Central memory CD4-positive, alpha-beta T cell (primary cell): ENCODE data around the gene FRAS1.
"Not testable (repeated sequence)": the region's sequence is repeated elsewhere in the genome, so short reads cannot be mapped to it uniquely, and the experiment has no call there.

Experiments
- DNase-seq: peaks from one replicate; pipeline ENCODE4 v3.0.0; 2022

FRAS1 gene

GRCh38 chr4:78222575-78223186 lies 165.6 kb downstream of the FRAS1 start:
- no peak for DNase-seq

- no peak for DNase-seq
Observed at GRCh38 chr4:78225236-78225635, 168.1 kb downstream of the FRAS1 start.

GRCh38 chr4:78226279-78226678 lies 169.2 kb downstream of the FRAS1 start:
- no peak for DNase-seq

GRCh38 chr4:78227411-78228057 lies 170.4 kb downstream of the FRAS1 start:
- DNase-seq: no peak

GRCh38 chr4:78235800-78236199 lies 178.7 kb downstream of the FRAS1 start:
- no peak for DNase-seq

DNA sequence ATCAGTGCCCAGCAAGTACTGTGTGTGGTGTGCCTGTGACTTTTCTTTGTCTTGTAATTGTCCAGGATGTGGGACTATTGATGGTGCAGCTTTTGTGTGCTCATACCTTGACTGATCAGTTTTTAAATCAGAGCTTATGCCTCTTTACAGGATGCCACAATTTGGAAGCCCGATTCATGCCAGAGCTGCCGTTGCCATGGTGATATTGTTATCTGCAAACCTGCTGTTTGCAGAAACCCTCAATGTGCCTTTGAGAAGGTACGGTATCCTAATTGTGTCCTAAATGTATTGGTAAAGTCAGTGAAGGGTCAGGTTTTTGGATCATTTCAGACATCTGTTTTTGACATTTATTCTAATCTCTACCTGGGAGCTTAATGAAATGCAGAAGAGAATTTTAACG lies 180.2 kb downstream of the FRAS1 start:
- no peak for DNase-seq

DNA sequence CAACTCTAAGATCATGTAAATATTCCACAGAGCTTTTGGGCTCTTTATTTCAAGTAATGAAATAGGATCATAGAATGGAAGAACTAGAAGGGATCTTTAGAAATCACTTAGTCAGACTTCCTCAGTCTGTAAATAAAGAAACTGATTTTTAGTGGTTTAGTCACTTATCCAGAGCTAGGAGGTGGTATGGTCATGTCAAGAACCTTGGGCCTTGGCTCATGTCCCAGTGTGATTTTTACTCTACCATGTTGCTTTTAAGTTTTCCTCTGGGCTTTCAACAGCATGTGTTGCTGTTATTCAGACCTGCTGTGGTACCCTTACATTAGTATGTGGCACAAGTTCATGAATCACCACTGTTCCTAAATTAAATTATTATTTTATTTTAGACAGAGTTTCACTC lies 184.9 kb downstream of the FRAS1 start:
- no peak for DNase-seq

DNA sequence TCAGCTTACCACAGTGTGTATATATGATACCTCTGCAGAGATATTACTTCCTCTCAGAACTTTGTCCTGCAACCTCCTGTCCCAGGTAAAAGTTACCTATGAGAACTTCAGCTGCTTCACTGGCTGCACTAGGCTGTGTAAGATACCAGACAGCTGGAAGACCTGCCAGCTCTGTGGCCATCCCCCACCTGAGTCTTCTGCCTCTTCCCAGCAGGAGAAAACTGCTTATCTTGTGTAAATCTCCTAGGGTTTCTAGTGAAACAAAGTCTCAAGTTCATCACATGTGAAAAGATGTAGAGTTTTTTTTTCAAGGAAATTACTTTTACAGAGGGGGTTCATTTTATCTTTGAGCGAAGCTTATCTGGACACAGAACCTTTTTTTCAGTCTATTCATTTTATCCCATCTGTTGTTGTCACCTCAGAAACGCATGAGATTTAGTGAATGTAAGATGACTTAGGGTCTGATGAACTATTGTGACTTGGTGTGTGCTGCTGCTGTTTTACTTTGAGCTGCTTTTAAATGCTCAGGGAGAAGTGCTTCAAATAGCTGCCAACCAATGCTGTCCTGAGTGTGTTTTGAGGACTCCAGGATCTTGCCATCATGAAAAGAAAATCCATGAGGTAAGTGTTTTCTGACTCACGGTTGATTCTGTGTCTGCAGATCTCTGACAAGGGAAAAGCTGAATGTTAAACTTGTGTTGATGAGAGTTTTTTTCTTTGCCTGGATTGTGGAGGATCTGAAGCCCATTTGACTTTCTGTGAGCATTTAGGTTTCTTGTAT lies 187.8 kb downstream of the FRAS1 start:
- DNase-seq: no peak

DNA sequence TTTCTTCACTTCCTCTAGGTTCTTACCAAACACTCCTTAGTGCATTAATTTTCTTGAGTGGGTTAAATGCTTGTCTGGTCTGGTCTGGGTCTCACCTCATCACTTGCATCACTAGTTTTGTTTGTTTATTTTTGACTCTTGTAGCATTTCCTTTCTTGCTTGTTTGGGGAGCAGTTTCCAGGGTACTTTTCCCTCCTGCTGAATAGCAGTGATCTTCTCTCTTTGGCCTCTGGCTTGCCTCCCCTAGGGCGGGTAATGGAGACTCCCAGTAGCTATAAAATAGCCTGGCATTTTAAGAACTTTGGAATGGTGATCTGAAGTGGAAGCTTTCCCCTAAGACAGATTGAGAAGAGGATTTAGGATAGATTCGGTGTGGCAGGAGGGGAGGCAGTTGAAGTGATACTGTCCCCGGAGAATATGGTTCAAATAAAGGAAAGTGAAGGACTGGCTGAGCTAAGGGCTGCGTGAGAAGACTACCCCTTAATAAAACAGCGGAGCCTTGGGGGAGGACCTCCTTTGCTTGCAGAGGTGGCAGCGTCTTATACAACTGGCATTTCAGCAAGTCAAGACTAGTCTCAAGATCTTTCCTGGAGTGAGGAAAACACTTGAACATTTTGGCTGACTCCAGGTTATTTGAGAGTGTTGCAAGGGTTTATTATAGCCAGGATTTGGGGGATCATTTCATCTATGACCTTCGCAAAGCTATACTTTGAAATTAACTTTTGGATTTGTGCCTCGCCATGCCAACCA lies 190.6 kb downstream of the FRAS1 start:
- DNase-seq: no peak

GRCh38 chr4:78250500-78250899 lies 193.4 kb downstream of the FRAS1 start:
- DNase-seq: no peak

DNA sequence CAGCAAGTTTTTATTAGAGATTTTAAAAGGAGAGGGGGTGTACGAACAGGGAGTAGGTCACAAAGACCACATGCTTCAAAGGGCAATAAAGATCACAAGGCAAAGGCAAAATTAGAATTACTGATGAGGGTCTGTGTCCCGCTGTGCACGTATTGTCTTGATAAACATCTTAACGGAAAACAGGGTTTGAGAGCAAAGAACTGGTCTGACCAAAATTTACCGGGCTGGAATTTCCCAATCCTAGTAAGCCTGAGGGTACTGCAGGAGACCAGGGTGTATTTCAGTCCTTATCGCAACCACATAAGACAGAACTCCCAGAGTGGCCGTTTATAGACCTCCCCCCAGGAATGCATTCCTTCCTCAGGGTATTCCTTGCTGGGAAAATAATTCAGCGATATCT lies 195.7 kb downstream of the FRAS1 start:
- DNase-seq: not testable (repeated sequence)

GRCh38 chr4:78254893-78255292 lies 197.8 kb downstream of the FRAS1 start:
- no peak for DNase-seq

GRCh38 chr4:78265006-78265405 lies 207.9 kb downstream of the FRAS1 start:
- DNase-seq: no peak

DNA sequence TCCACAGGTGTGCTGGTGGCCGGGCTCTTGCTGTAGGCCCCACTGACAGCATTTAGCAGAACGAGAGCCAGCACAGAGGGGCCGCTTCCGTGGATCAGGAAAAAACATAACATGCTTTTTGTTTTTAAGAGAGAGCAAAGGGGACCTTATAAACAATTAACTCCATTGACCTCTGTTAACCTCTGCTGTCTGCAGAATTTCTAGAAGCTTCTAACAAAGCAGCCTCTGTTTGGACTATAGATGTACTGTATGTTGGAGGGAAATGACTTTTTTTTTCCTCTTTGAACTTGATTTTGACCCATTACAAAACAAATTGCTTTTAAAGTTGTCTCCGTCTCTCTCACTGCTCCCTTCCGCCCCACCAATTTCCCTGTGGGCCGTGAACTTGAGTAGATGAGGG lies 210.7 kb downstream of the FRAS1 start:
- no peak for DNase-seq

DNA sequence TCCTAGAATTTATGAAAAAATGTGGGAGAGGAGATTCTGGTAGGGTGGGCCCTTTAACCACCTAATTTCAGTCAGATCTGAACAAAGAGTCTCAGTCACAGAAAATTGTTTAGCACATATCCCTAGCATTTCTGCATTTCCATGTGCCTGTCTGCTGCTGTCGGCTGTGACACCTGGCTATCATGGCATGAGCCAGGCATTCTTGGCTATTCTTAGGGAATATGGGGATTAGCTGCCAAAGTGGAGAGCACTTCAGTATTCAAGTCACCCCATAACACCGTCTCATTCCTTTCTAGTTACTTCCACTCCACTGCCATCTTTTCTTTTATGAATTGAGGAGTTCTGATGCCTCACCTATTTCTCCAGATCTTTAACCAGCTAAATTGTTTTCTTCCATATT lies 211.5 kb downstream of the FRAS1 start:
- no peak for DNase-seq

- not testable (repeated sequence) for DNase-seq
Observed at GRCh38 chr4:78275450-78275849, 218.3 kb downstream of the FRAS1 start.

DNA sequence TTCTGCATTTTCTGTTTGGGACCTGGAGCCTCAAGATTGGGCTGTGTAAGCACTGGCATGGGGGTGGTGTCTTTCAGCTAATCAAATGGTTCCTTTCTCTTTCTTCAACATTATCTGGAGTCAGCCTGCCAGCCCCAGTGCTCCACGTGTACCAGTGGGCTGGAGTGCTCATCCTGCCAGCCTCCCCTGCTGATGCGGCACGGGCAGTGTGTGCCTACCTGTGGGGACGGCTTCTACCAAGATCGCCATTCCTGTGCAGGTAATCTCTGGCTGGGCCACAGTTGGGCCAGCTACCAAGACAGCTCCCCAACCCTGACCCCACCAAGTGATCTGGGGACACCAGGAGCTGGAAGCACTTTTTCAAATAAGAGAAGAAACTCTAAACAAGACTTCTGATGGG lies 229.2 kb downstream of the FRAS1 start:
- no peak for DNase-seq

- DNase-seq: no peak
Observed at GRCh38 chr4:78288327-78288726, 231.2 kb downstream of the FRAS1 start.

- no peak for DNase-seq
Observed at GRCh38 chr4:78291277-78291676, 234.2 kb downstream of the FRAS1 start.

GRCh38 chr4:78292341-78292740 lies 235.2 kb downstream of the FRAS1 start:
- DNase-seq: no peak

GRCh38 chr4:78292856-78293255 lies 235.7 kb downstream of the FRAS1 start:
- DNase-seq: no peak

GRCh38 chr4:78293348-78293747 lies 236.2 kb downstream of the FRAS1 start:
- no peak for DNase-seq

- DNase-seq: no peak
Observed at GRCh38 chr4:78293821-78294301, 236.7 kb downstream of the FRAS1 start.
